HEK293 (cell line): ENCODE data around the gene KCTD10.

Experiments
- CTCF ChIA-PET: fragments of 350-600 bp; formaldehyde crosslinking; extraction: SDS; loops from one replicate; lab custom pipeline; 2021; ENCODE audit warnings: antibody characterized with exemption; lab: Yijun Ruan, JAX
- POLR2A ChIA-PET: fragments of 300-600 bp; formaldehyde crosslinking; extraction: SDS; loops from one replicate; lab custom pipeline; 2020; ENCODE audit warnings: antibody characterized with exemption, inconsistent platforms; lab: Yijun Ruan, JAX
- H3K27ac ChIP-seq: fragments of 200-500 bp; sonication (Bioruptor generic); 2 replicates; pipeline ENCODE4 v1.5.1; 2014; ENCODE audit warnings: low read depth, low read length, control low read depth, inconsistent platforms; ENCODE audit errors: extremely low read depth
- H3K36me3 ChIP-seq, 2 experiments: fragments of 200-500 bp in 1 of 2; sonication (Bioruptor generic) in 1 of 2; 1 replicate in 1 of 2; 2 replicates in 1 of 2; pipeline ENCODE4 v1.5.1; 2014 to 2017; ENCODE audit warnings: inconsistent platforms in 2 of 2, low read length in 2 of 2; ENCODE audit not compliant: control insufficient read depth in 2 of 2, insufficient read depth in 1 of 2
- H3K4me1 ChIP-seq: fragments of 200-500 bp; sonication (Bioruptor generic); 2 replicates; pipeline ENCODE4 v1.5.1; 2014; ENCODE audit warnings: mild to moderate bottlenecking, low read length, inconsistent platforms; ENCODE audit not compliant: control insufficient read depth, insufficient read depth
- H3K4me3 ChIP-seq: 2 replicates; pipeline ENCODE4 v1.5.1; 2011; ENCODE audit warnings: low read depth, mild to moderate bottlenecking, control low read depth, low read length, moderate library complexity
- H3K9me3 ChIP-seq: fragments of 200-500 bp; sonication (Bioruptor generic); 2 replicates; pipeline ENCODE4 v1.5.1; 2014; ENCODE audit warnings: low read depth, low read length, inconsistent platforms; ENCODE audit not compliant: control insufficient read depth, insufficient read depth
- EGR2 ChIP-seq: fragments of 450-650 bp; formaldehyde crosslinking; IDR thresholded peaks from 2 replicates; pipeline ENCODE4 v1.5.1; 2016; ENCODE audit warnings: low read depth, missing biosample characterization, missing genetic modification characterization
- GLIS1 ChIP-seq: fragments of 450-650 bp; formaldehyde crosslinking; IDR thresholded peaks from 2 replicates; pipeline ENCODE4 v1.5.1; 2016; ENCODE audit warnings: missing biosample characterization, missing genetic modification characterization
- GLIS2 ChIP-seq: fragments of 450-650 bp; formaldehyde crosslinking; IDR thresholded peaks from 2 replicates; pipeline ENCODE4 v1.5.1; 2016; ENCODE audit warnings: missing biosample characterization, missing genetic modification characterization
- KLF7 ChIP-seq: fragments of 450-650 bp; formaldehyde crosslinking; IDR thresholded peaks from 2 replicates; pipeline ENCODE4 v1.5.1; 2016; ENCODE audit warnings: missing biosample characterization, missing genetic modification characterization, borderline replicate concordance
- PRDM10 ChIP-seq: fragments of 450-650 bp; formaldehyde crosslinking; IDR thresholded peaks from 2 replicates; pipeline ENCODE4 v1.5.1; 2016; ENCODE audit warnings: missing biosample characterization, missing genetic modification characterization
- SCRT1 ChIP-seq: fragments of 450-650 bp; formaldehyde crosslinking; IDR thresholded peaks from 2 replicates; pipeline ENCODE4 v1.5.1; 2016; ENCODE audit warnings: missing biosample characterization, missing genetic modification characterization, borderline replicate concordance
- YY1 ChIP-seq: fragments of 450-650 bp; formaldehyde crosslinking; IDR thresholded peaks from 2 replicates; pipeline ENCODE4 v1.5.1; 2018; ENCODE audit warnings: missing biosample characterization, missing genetic modification characterization
- ZBTB26 ChIP-seq: fragments of 450-650 bp; formaldehyde crosslinking; optimal IDR thresholded peaks from 2 replicates; pipeline ENCODE3; 2016; ENCODE audit warnings: missing biosample characterization, mild to moderate bottlenecking, missing genetic modification characterization
- ZFP41 ChIP-seq: fragments of 450-650 bp; formaldehyde crosslinking; IDR thresholded peaks from 2 replicates; pipeline ENCODE4 v1.5.1; 2016; ENCODE audit warnings: missing biosample characterization, missing genetic modification characterization, borderline replicate concordance
- ZIC2 ChIP-seq: fragments of 450-650 bp; formaldehyde crosslinking; IDR thresholded peaks from 2 replicates; pipeline ENCODE4 v1.5.1; 2016; ENCODE audit warnings: missing biosample characterization, missing genetic modification characterization
- ZNF133 ChIP-seq: fragments of 450-650 bp; formaldehyde crosslinking; IDR thresholded peaks from 2 replicates; pipeline ENCODE4 v1.5.1; 2016; ENCODE audit warnings: missing biosample characterization, missing genetic modification characterization
- ZNF23 ChIP-seq: fragments of 450-650 bp; formaldehyde crosslinking; IDR thresholded peaks from 2 replicates; pipeline ENCODE4 v1.5.1; 2016; ENCODE audit warnings: missing biosample characterization, missing genetic modification characterization, borderline replicate concordance
- ZNF416 ChIP-seq: fragments of 450-650 bp; formaldehyde crosslinking; IDR thresholded peaks from 2 replicates; pipeline ENCODE4 v1.5.1; 2016; ENCODE audit warnings: missing biosample characterization, missing genetic modification characterization
- ZNF488 ChIP-seq: fragments of 450-650 bp; formaldehyde crosslinking; IDR thresholded peaks from 2 replicates; pipeline ENCODE4 v1.5.1; 2016; ENCODE audit warnings: missing biosample characterization, missing genetic modification characterization
- ZNF521 ChIP-seq: fragments of 450-650 bp; formaldehyde crosslinking; IDR thresholded peaks from 2 replicates; pipeline ENCODE4 v1.5.1; 2017; ENCODE audit warnings: missing biosample characterization, mild to moderate bottlenecking, missing genetic modification characterization
- ZNF529 ChIP-seq: fragments of 450-650 bp; formaldehyde crosslinking; IDR thresholded peaks from 2 replicates; pipeline ENCODE4 v1.5.1; 2017; ENCODE audit warnings: missing genetic modification characterization, missing biosample characterization; ENCODE audit not compliant: insufficient replicate concordance
- ZNF548 ChIP-seq: fragments of 450-650 bp; formaldehyde crosslinking; IDR thresholded peaks from 2 replicates; pipeline ENCODE4 v1.5.1; 2016; ENCODE audit warnings: missing biosample characterization, missing genetic modification characterization
- ZNF558 ChIP-seq: fragments of 450-650 bp; formaldehyde crosslinking; IDR thresholded peaks from 2 replicates; pipeline ENCODE4 v1.5.1; 2016; ENCODE audit warnings: missing biosample characterization, missing genetic modification characterization
- ZNF626 ChIP-seq: fragments of 450-650 bp; sonication (Bioruptor Pico); formaldehyde crosslinking; IDR thresholded peaks from 2 replicates; pipeline ENCODE4 v1.5.1; 2018; ENCODE audit warnings: missing biosample characterization, missing genetic modification characterization, inconsistent platforms
- ZNF747 ChIP-seq: fragments of 450-650 bp; formaldehyde crosslinking; IDR thresholded peaks from 2 replicates; pipeline ENCODE4 v1.5.1; 2016; ENCODE audit warnings: missing biosample characterization, missing genetic modification characterization
- ZNF76 ChIP-seq: fragments of 450-650 bp; formaldehyde crosslinking; IDR thresholded peaks from 2 replicates; pipeline ENCODE4; 2016; ENCODE audit warnings: low read depth, missing biosample characterization, missing genetic modification characterization, borderline replicate concordance
- ZNF785 ChIP-seq: fragments of 450-650 bp; formaldehyde crosslinking; IDR thresholded peaks from 2 replicates; pipeline ENCODE4 v1.5.1; 2016; ENCODE audit warnings: missing biosample characterization, missing genetic modification characterization
- TF ChIP-seq, protein P1 (sequence below): fragments of 450-650 bp; formaldehyde crosslinking; IDR thresholded peaks from 2 replicates; pipeline ENCODE4 v1.5.1; 2016; ENCODE audit warnings: missing biosample characterization, missing genetic modification characterization
- TF ChIP-seq, protein P2 (sequence below): fragments of 450-650 bp; formaldehyde crosslinking; IDR thresholded peaks from 2 replicates; pipeline ENCODE4; 2016; ENCODE audit warnings: missing biosample characterization, missing genetic modification characterization

The KCTD10 gene

DNA sequence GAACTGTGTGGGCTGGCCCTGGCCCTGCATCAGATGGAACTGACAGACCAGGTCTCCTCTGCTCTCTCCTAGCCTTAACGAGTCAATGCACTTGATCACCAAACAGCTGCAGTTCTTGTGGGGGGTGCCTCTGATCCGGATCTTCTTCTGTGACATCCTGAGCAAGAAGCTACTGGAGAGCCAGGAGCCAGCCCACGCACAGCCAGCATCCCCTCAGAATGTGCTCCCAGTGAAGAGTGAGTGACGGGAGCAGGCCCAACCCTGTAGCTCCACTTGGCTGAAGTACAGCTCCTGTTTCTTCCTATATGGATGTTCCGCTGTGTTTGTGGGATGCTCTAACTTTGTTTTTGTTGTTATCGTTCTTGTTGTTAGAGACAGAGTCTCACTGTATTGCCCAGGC, 24.2 kb upstream of the KCTD10 start:
- ChIA-PET POLR2A (no interaction called here), CTCF (interaction anchor here (0.7 to 1.4 kb wide), 7 partner anchors 8 to 1842 kb away, joined by 3 to 4 read pairs (median 3); no protein-coding TSS in a partner anchor)
- H3K27ac ChIP-seq: no peak overlapping the region
- TF ChIP-seq ZNF558 (tag by site-specific recombination) (no peak), ZNF23 (tag by site-specific recombination) (no peak), ZFP41 (tag by site-specific recombination) (no peak), SCRT1 (tag by site-specific recombination) (no peak), ZNF529 (tag by site-specific recombination) (no peak), PRDM10 (tag by site-specific recombination) (no peak), ZNF747 (tag by site-specific recombination) (no peak), ZNF785 (tag by site-specific recombination) (no peak)
- H3K36me3 ChIP-seq: peaks cover 31 to 78% of the 10 kb centered on the region in 2 experiments
- no peaks in the 10 kb centered on the region for H3K4me1 ChIP-seq
- H3K9me3 ChIP-seq: no peaks in the 10 kb centered on the region
- H3K4me3 ChIP-seq: no peak overlapping the region

DNA sequence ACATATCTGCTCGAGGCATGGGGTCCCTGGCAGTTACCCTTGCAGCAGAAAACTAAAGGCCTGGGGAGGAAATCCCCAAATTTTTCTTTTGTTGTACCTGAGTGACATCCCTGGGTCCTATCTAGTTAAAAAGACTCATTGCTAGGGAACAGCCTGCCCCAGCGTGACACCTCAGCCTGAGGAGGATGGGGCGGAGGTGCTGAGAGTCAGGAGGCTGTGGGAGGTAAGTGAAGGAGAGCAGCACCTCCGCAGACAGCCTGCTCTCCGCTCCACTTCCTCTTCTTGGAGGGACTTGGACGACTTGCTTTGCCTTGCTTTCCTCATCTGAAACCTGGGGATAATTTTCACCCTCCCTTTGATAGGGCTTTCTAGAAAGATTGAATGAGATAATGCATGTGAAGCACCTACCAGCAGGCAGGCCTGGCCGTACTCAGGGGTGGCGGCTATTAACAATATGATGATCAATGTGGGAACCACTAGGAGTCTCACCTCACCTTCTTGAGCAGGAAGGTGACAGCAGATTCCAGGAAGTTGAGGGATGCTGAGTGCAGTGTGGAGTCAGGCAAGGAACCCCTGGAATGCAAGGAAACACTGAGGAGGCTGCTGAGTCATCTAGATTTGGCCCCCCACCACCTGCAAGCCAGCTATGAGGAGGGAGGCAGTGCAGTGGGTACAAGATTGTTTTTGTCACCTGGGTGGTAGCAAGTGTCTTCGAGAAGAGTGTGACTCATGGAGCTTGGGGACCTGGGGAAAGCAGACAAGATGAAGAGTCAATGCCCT, 23.5 kb upstream of the KCTD10 start:
- no peaks in the 10 kb centered on the region for H3K4me1 ChIP-seq
- peak; percentile 37; the same call in 1 of the 2 replicates for TF ChIP-seq ZIC2 (tag by site-specific recombination)
- peak; percentile 86 for TF ChIP-seq GLIS1 (tag by site-specific recombination)
- TF ChIP-seq ZNF521: no peak
- TF ChIP-seq GLIS2 (tag by site-specific recombination): no peak
- TF ChIP-seq ZNF548 (tag by site-specific recombination): no peak
- TF ChIP-seq ZNF133 (tag by site-specific recombination): no peak
- no peak for TF ChIP-seq ZNF416 (tag by site-specific recombination)
- no peak for TF ChIP-seq EGR2 (tag by site-specific recombination)
- no peak for TF ChIP-seq ZNF626
- TF ChIP-seq, protein P1, sequence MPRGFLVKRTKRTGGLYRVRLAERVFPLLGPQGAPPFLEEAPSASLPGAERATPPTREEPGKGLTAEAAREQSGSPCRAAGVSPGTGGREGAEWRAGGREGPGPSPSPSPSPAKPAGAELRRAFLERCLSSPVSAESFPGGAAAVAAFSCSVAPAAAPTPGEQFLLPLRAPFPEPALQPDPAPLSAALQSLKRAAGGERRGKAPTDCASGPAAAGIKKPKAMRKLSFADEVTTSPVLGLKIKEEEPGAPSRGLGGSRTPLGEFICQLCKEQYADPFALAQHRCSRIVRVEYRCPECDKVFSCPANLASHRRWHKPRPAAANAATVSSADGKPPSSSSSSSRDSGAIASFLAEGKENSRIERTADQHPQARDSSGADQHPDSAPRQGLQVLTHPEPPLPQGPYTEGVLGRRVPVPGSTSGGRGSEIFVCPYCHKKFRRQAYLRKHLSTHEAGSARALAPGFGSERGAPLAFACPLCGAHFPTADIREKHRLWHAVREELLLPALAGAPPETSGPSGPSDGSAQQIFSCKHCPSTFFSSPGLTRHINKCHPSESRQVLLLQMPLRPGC (tag by site-specific recombination): no peak
- TF ChIP-seq, protein P2, sequence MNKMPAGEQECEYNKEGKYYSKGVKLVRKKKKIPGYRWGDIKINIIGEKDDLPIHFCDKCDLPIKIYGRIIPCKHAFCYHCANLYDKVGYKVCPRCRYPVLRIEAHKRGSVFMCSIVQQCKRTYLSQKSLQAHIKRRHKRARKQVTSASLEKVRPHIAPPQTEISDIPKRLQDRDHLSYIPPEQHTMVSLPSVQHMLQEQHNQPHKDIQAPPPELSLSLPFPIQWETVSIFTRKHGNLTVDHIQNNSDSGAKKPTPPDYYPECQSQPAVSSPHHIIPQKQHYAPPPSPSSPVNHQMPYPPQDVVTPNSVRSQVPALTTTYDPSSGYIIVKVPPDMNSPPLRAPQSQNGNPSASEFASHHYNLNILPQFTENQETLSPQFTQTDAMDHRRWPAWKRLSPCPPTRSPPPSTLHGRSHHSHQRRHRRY: no peak
- TF ChIP-seq YY1 (tag by site-specific recombination): no peak
- TF ChIP-seq KLF7 (tag by site-specific recombination): no peak
- no peak for TF ChIP-seq ZNF488 (tag by site-specific recombination)
- no peak for TF ChIP-seq ZBTB26 (tag by site-specific recombination)
- TF ChIP-seq ZNF76 (tag by site-specific recombination): no peak
- TF ChIP-seq, all 188 proteins: peak for 2
- H3K36me3 ChIP-seq: peaks cover 29 to 77% of the 10 kb centered on the region in 2 experiments
- CTCF ChIA-PET: no interaction called here
- no peaks in the 10 kb centered on the region for H3K9me3 ChIP-seq
- no peak overlapping the region for H3K4me3 ChIP-seq
- POLR2A ChIA-PET: no interaction called here
- H3K27ac ChIP-seq: no peak overlapping the region
